ENCODE measurements around the gene ASIC2. TPM values are rescaled to one million over a fixed set of nuclear protein-coding genes. Genes with fewer than 3 reads are reported as not detected.

The ASIC2 gene
- 0.23 and 0.51 TPM in 2 replicates for total RNA-seq

- H3K4me3 ChIP-seq (ENCODE audit: low read depth, low read length): peak within 1 kb of the TSS; percentile 79
- DNase-seq (ENCODE audit: low read depth): no peak
- TF ChIP-seq CTCF (conservative IDR thresholded peaks at IDR 0.05; ENCODE audit: low read depth, low read length): peak; percentile 42
Measured at GRCh38 chr17:33292981-33293867, at the start of gene ASIC2. TSS of gene ASIC2 (minus strand) at chr17:33293295.

GRCh38 chr17:33342025-33342424 lies 48.9 kb upstream of the ASIC2 start:
- DNase-seq (ENCODE audit: low read depth): no peak
- no peak overlapping the region for H3K4me3 ChIP-seq (ENCODE audit: low read depth, low read length)
- no peak for TF ChIP-seq CTCF (conservative IDR thresholded peaks at IDR 0.05; ENCODE audit: low read depth, low read length)

- no peak overlapping the region for H3K4me3 ChIP-seq (ENCODE audit: low read depth, low read length)
- no peak for DNase-seq (ENCODE audit: low read depth)
- no peak for TF ChIP-seq CTCF (conservative IDR thresholded peaks at IDR 0.05; ENCODE audit: low read depth, low read length)
Measured at GRCh38 chr17:33338242-33338641, 45.1 kb upstream of the ASIC2 start.

GRCh38 chr17:33335491-33336173 lies 42.5 kb upstream of the ASIC2 start:
- H3K4me3 ChIP-seq (ENCODE audit: low read depth, low read length): no peak overlapping the region
- DNase-seq (ENCODE audit: low read depth): no peak
- peak; percentile 27 for TF ChIP-seq CTCF (conservative IDR thresholded peaks at IDR 0.05; ENCODE audit: low read depth, low read length)

GRCh38 chr17:33334703-33335102 lies 41.6 kb upstream of the ASIC2 start:
- no peak overlapping the region for H3K4me3 ChIP-seq (ENCODE audit: low read depth, low read length)
- no peak for TF ChIP-seq CTCF (conservative IDR thresholded peaks at IDR 0.05; ENCODE audit: low read depth, low read length)
- DNase-seq (ENCODE audit: low read depth): no peak

- no peak for DNase-seq (ENCODE audit: low read depth)
- TF ChIP-seq CTCF (conservative IDR thresholded peaks at IDR 0.05; ENCODE audit: low read depth, low read length): no peak
- no peak overlapping the region for H3K4me3 ChIP-seq (ENCODE audit: low read depth, low read length)
Measured at GRCh38 chr17:33330877-33331276, 37.8 kb upstream of the ASIC2 start.
